NCI-H2081 (cell line): ENCODE results near the gene NUAK1.
"Not testable (repeated sequence)": the region's sequence is repeated elsewhere in the genome, so short reads cannot be mapped to it uniquely, and the experiment has no call there.

Experiments
- DNase-seq, 2 experiments: peaks; one replicate each; lab custom pipeline; 2025; lab: John Stamatoyannopoulos, UW

NUAK1 gene

GRCh38 chr12:106146987-106147386, 8.2 kb upstream of the NUAK1 start:
- no peak for DNase-seq

- no peak for DNase-seq
Measured at GRCh38 chr12:106145539-106146447, 7.0 kb upstream of the NUAK1 start.

DNA sequence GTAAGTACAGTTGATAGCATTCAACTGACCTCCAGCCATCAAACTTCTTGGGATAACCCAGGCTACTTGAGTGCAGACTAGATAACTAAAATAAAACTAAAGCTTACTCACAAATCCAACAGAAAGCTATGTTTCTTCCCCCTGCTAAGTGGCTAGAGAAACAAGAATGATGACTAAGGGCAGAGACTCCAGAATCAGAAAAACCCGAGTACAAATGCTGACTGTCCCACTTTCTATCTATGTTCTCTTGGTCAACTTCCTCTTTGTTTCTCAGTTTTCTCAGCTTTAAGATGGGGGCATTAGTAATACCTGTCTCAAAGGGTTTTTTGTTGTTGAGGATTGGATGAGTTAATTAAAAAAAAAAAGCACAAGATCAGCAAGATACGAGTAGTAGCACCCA, 6.1 kb upstream of the NUAK1 start:
- DNase-seq = no peak

DNA sequence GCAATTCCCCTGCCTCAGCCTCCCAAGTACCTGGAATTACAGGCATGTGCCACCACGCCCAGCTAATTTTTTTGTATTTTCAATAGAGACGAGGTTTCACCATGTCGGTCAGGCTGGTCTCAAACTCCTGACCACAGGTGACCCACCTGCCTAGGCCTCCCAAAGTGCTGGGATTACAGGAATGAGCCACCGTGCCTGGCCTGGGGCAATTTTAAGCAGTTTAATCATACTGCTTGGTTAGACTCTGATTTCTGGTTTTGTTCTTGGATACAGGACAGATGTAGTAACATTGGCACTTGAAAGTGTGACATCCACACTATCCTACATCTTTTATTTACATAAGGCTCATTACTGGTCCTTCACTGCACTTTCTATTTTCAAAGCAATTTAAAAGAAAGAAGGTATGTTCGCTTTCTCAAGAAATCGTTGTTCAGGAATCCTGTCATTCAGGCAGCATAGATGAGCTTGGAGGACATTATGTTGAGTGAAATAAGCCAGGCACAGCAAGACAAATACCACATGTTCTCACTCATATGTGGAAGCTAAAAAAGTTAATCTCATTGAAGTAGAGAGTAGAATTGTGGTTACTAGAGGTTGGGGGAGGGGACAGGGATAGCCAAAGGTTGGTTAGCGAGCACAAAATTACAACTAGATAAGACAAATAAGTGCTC, 4.0 kb upstream of the NUAK1 start:
- DNase-seq = no peak

- not testable (repeated sequence) for DNase-seq
Measured at GRCh38 chr12:106141920-106142319, 3.2 kb upstream of the NUAK1 start.

DNA sequence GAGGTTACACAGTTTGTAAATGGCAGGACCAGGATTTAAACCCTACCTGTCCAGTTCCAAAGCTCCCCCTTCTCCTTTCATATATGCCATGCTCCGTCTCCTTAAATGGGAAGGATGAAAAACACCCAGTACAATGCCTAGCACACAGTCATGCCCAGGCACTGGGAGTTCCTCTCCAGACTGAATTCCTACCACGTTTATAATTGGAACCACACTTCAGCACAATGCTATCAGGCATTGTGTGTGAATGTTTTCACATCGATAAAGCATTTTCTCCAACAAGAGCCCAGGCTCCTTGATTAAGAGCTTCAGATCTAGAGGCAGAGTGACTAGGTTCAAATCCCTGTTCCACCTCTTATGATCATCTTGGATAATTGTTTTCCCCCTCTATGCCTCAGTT, 2.7 kb upstream of the NUAK1 start:
- DNase-seq = no peak

DNA sequence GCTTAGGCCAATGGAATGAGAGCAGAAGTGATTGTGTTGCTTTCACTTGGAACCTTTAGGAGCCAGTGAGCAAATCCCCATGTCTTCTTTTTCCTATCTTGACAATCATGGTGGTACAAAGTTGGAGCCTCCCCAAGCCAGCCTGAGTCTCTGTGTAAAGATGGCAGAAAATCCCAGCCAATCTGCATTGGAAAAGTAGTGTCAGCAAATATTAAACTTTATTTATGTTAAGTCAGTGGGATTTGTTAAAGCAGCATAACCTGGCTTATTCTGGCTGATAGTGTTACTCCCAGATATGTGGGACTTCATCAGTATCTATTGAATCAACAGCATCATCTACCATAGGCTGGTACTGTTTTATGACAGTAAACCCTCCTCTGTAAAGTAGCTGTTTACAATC, 2.2 kb upstream of the NUAK1 start:
- no peak for DNase-seq

- no peak for DNase-seq
Measured at GRCh38 chr12:106140223-106140986, 1.7 kb upstream of the NUAK1 start.

DNA sequence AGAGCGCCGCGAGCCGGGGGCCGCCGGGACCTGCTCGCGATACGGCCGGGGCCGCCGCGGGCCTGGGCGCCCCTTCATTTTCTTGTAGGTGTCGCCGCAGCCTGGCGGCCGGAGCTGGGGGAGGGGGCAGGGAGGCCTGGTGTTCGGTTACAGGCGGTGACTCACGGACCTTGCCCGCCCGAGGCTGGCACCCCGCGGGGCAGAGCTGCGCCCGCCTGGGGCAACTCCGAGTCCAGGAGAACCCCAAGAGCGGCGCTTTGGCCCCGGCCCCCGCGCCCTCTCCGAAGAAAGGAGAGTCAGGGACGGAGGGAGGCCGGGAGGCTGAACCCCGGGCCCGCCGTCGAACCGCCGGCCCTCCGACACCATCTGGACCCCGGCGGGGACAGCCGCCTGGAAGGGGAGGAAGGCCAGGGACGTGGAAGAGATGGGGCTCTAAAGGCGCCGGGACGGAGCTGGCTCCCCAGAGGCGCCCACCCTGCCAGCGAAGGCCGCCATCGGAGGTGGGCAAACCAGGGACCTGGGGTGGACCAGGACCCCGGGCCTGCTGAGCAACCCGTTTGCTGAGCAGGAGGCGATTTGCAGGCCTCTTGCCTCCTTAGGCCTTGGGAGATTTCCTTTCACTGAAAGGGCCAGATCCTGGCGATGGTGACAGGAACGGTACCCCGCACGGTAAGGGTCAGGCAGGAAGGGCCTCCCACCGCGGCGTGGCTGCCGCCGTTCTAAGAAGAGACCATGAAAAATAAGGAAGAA, 843 bp upstream of the NUAK1 start:
- peak; percentile 68 to 75 for DNase-seq

DNA sequence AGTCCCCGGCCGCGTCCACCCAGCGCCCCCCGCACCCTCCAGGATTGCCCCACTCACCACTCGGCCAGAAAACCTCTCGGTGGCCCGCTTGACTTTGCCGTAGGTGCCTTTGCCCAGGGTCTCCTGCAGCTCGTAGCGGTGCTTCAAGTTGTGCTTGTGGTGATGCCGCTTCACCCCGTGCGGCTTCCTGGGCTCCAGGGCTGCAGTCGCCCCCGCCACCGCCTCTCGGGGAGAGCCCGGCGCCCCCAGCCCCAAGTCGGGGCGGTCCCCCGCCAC, 459 bp downstream of the NUAK1 start:
- peak in 1 of 2 experiments; percentile 18 for DNase-seq

- DNase-seq = no peak
Measured at GRCh38 chr12:106137530-106138356, 1.0 kb downstream of the NUAK1 start.

DNA sequence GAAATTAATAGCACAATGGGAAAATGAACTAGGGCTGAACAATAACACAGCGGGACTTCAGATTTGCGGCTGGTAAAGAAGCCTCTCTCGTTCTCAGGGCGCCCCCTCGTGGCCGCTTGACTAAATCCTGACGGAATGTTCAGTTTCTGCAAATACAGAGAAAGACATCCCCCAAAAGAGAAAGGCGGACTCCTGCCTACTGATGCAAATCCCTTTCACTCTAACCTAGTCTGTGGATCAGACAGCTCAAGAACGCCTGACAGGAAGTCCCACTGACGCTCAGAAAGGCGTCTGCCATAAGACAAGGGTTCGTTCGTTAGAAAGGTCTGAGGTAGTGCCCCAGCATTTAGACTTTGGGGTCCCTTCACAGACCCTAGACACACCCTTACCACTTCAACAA, 2.5 kb downstream of the NUAK1 start:
- DNase-seq = peak; percentile 84 to 89

GRCh38 chr12:106135781-106136180, 3.0 kb downstream of the NUAK1 start:
- DNase-seq = no peak

DNA sequence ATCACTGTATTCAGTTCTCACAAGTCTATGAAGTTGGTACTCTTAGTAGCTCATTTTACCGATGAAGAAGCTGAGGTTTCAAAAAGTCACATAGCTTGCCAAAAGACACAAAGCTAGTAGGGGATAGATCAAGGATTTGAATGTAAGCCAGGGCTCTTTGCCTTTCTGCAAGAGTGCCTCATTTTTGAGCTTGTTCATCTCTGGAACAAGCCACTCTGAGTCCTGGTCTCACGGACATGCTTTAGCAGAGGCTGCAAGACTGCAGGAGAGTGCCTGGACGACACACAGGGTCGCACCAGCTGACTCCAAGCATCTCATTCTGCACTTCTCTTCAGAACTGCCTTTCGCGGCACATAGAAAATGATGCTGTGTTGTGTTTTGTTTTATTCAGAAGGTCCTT, 3.7 kb downstream of the NUAK1 start:
- no peak for DNase-seq

GRCh38 chr12:106134294-106134949, 4.3 kb downstream of the NUAK1 start:
- DNase-seq = no peak

- no peak for DNase-seq
Measured at GRCh38 chr12:106133136-106134087, 5.3 kb downstream of the NUAK1 start.

GRCh38 chr12:106132175-106133135, 6.3 kb downstream of the NUAK1 start:
- no peak for DNase-seq

DNA sequence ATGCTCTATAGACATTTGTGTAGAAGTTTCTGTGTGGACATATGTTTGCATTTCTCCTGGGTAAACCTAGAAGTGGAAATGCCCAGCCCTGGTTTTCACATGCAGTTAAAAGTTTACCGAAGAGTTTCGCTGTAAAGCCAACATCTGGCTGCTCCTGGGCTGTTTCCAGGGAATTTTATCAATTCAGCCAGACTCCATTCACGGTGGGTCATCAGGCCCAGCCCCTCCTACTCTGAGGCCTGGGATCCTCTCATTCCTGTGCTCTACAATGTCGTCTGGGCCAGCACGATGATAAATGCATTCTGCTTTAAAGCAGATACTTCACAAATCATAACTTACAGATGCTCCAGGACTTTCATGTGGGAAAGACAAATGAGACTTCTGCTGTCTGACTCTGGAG, 7.1 kb downstream of the NUAK1 start:
- DNase-seq = no peak
